ENCODE data around the gene AIP. TPM values are rescaled to one million over a fixed set of nuclear protein-coding genes. Genes with fewer than 3 reads are reported as not detected.

The AIP gene
- total RNA-seq, 2 experiments from 2014 or later: 145 to 146 TPM

- ATAC-seq: no peak
These were observed 39.1 kb downstream of the AIP start for GRCh38 chr11:67521924-67522323.

GRCh38 chr11:67522338-67522737 is 39.5 kb downstream of the AIP start:
- no peak for DNase-seq
- peaks cover 2% of the 10 kb centered on the region for H3K27me3 Mint-ChIP-seq
- no peak overlapping the region for H3K27ac Mint-ChIP-seq
- no peaks in the 10 kb centered on the region for H3K4me1 Mint-ChIP-seq (ENCODE audit: low read depth)
- ATAC-seq: no peak
- no peaks in the 10 kb centered on the region for H3K9me3 Mint-ChIP-seq
- intact Hi-C loops (cut with micrococcal nuclease): no loop called here
- TF ChIP-seq CTCF (IDR thresholded peaks at IDR 0.05): no peak
- no peak overlapping the region for H3K4me3 Mint-ChIP-seq
- ChIA-PET POLR2A (no interaction called here), CTCF (no interaction called here)
- H3K36me3 Mint-ChIP-seq (ENCODE audit: low read depth): no peaks in the 10 kb centered on the region

More at GRCh38 chr11:67521924-67522323, 39.1 kb downstream of the AIP start:
- DNase-seq: no peak
- intact Hi-C loops (cut with micrococcal nuclease): no loop called here
- no peak overlapping the region for H3K4me3 Mint-ChIP-seq
- no peaks in the 10 kb centered on the region for H3K27me3 Mint-ChIP-seq
- ChIA-PET POLR2A (no interaction called here), CTCF (no interaction called here)
- no peak overlapping the region for H3K27ac Mint-ChIP-seq
- no peaks in the 10 kb centered on the region for H3K4me1 Mint-ChIP-seq (ENCODE audit: low read depth)
- H3K36me3 Mint-ChIP-seq (ENCODE audit: low read depth): no peaks in the 10 kb centered on the region
- no peaks in the 10 kb centered on the region for H3K9me3 Mint-ChIP-seq
- TF ChIP-seq CTCF (IDR thresholded peaks at IDR 0.05): no peak

GRCh38 chr11:67522844-67523555 is 40.2 kb downstream of the AIP start, which contains the start of gene CABP2:
TSS of gene CABP2 (minus strand) at chr11:67523446. CDS start at chr11:67523326, 120 bp downstream.
- H3K4me3 Mint-ChIP-seq: no peak within 1 kb of the TSS
- no peaks in the 10 kb centered on the region for H3K36me3 Mint-ChIP-seq (ENCODE audit: low read depth)
- ATAC-seq (no peak), DNase-seq (no peak)
- ChIA-PET CTCF (no interaction called here), POLR2A (no interaction called here)
- no peak for TF ChIP-seq CTCF (IDR thresholded peaks at IDR 0.05)
- H3K4me1 Mint-ChIP-seq (ENCODE audit: low read depth): no peaks in the 10 kb centered on the region
- H3K27ac Mint-ChIP-seq: no peak within 1 kb of the TSS
- H3K27me3 Mint-ChIP-seq: peaks cover 4% of the 10 kb centered on the region
- H3K9me3 Mint-ChIP-seq: no peaks in the 10 kb centered on the region
- intact Hi-C loops (cut with micrococcal nuclease): no loop called here

DNA sequence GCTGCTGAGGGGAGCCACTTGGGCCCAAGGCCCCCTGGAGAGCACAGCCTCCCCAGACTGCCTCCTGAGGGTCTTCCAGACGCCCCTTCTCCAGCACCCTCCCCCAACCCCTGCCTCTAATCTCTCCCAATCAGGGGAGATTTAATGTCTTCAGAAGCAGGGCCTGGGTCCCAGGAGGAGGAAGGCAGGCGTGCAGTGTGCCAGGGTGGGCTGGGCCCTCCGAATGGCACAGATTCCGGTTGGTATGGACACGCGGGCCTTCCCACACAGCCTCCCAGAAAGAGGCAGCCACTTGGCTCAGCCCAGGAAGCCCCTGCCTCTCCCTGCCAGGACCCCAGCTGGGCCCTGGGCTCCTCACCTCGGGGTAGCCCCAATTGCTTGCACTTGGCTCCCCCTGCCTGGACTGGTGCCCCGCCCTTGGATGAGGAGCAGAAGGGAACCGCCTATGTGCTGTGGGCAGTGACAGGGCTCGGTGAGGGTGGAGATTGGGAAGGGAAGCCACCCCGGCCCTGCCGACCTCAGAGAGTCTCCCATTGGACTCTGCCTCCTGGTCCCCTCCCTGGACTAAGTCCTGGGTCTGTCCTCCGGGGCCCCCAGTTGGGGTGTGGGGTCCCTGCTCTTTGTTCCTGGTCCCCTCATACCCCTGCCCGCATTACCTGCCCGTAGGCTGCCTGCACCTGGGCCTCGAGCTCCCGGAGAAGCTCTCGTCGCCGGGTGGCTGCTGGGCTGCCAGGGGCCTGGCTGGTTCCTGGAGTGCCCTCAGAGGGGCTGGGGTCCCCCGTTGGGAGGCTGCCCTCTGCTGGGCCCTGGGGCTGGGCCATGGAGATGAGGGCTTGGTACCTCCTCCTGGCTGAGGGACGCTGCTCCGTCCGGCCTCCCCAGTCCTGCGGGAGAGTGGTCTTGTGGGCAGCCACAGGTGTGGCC is 41.0 kb downstream of the AIP start:
- Mint-ChIP-seq H3K9me3 (no peaks in the 10 kb centered on the region), H3K27ac (no peak overlapping the region), H3K4me1 (ENCODE audit: low read depth) (no peaks in the 10 kb centered on the region), H3K36me3 (ENCODE audit: low read depth) (no peaks in the 10 kb centered on the region), H3K4me3 (no peak overlapping the region), H3K27me3 (peaks cover 7% of the 10 kb centered on the region)
- no peak for TF ChIP-seq CTCF (IDR thresholded peaks at IDR 0.05)
- ChIA-PET POLR2A (no interaction called here), CTCF (no interaction called here)
- DNase-seq (no peak), ATAC-seq (no peak)
- intact Hi-C loops (cut with micrococcal nuclease): no loop called here

- POLR2A ChIA-PET: no interaction called here
- peaks cover 7% of the 10 kb centered on the region for H3K27me3 Mint-ChIP-seq
- DNase-seq (no peak), ATAC-seq (no peak)
- no peak for TF ChIP-seq CTCF (IDR thresholded peaks at IDR 0.05)
- H3K4me3 Mint-ChIP-seq: no peak overlapping the region
- no peaks in the 10 kb centered on the region for H3K9me3 Mint-ChIP-seq
- intact Hi-C loops (cut with micrococcal nuclease): no loop called here
- H3K27ac Mint-ChIP-seq: no peak overlapping the region
- no peaks in the 10 kb centered on the region for H3K4me1 Mint-ChIP-seq (ENCODE audit: low read depth)
- CTCF ChIA-PET: no interaction called here
- H3K36me3 Mint-ChIP-seq (ENCODE audit: low read depth): no peaks in the 10 kb centered on the region
These were observed 41.6 kb downstream of the AIP start for GRCh38 chr11:67524480-67524808.
